GM12878 (cell line): ENCODE data around the gene KCNH5. TPM values are rescaled to one million over a fixed set of nuclear protein-coding genes. Genes with fewer than 3 reads are reported as not detected.

Source experiments
- ATAC-seq: fragments of 200-7000 bp; cut with Tn5 transposase; 3 replicates; pipeline ENCODE4 v1.9.1; 2020; ENCODE audit warnings: mild to moderate bottlenecking, moderate library complexity
- BruUV-seq: library from RNA; stranded (reverse); fragments of 400-500 nt; replicated peaks from 2 replicates; lab custom pipeline; 2021; lab: Mats Ljungman, UMichigan
- CTCF ChIA-PET: fragments of 300-600 bp; sonication (Branson Sonifier 250); formaldehyde crosslinking; extraction: SDS; loops from one replicate; lab custom pipeline; 2021; ENCODE audit warnings: inconsistent platforms; lab: Yijun Ruan, JAX
- POLR2A ChIA-PET: fragments of 350-600 bp; formaldehyde crosslinking; extraction: SDS; loops from one replicate; lab custom pipeline; 2021; ENCODE audit warnings: inconsistent platforms; lab: Charles Lee
- RAD21 ChIA-PET: fragments of 300-600 bp; sonication (Branson Sonifier 250); formaldehyde crosslinking; loops from one replicate; lab custom pipeline; 2023; ENCODE audit warnings: antibody characterized with exemption; ENCODE audit not compliant: unreplicated experiment; lab: Charles Lee
- SMC1A ChIA-PET: fragments of 300-600 bp; sonication (Branson Sonifier 250); formaldehyde crosslinking; loops from one replicate; lab custom pipeline; 2023; ENCODE audit not compliant: unreplicated experiment, uncharacterized antibody; lab: Charles Lee
- DNase-seq: peaks from one replicate; pipeline ENCODE4 v3.0.0-alpha.2; 2011; ENCODE audit warnings: low read depth, low spot score
- FAIRE-seq: peaks from 3 replicates; lab custom pipeline; 2011; peaks lifted over from hg19 to GRCh38; lab: Jason Lieb, UNC
- H2AFZ ChIP-seq: 2 replicates; pipeline ENCODE4 v1.6.0; 2011; ENCODE audit warnings: low read depth, low read length, control low read depth; ENCODE audit not compliant: control insufficient read depth
- H3K27ac ChIP-seq: 2 replicates; pipeline ENCODE4 v1.5.1; 2011; ENCODE audit warnings: control low read depth; ENCODE audit not compliant: control insufficient read depth, insufficient read depth
- H3K27me3 ChIP-seq, 2 experiments: replicated peaks in 1 of 2; 2 replicates each; pipeline versions ENCODE4 v1.6.0 to v1.6.1; 2011; ENCODE audit warnings: low read length in 1 of 2; ENCODE audit not compliant: control insufficient read depth in 2 of 2, insufficient read depth in 2 of 2
- H3K36me3 ChIP-seq, 2 experiments: 2 replicates each; pipeline ENCODE4 v1.5.1; 2011; ENCODE audit warnings: low read length in 1 of 2; ENCODE audit not compliant: control insufficient read depth in 2 of 2, insufficient read depth in 2 of 2
- H3K4me1 ChIP-seq: 2 replicates; pipeline ENCODE4 v1.6.1; 2011; ENCODE audit warnings: mild to moderate bottlenecking, low read length, moderate library complexity, mixed read lengths; ENCODE audit not compliant: control insufficient read depth, insufficient read depth
- H3K4me2 ChIP-seq: 2 replicates; pipeline ENCODE4 v1.6.0; 2011; ENCODE audit warnings: control low read depth; ENCODE audit not compliant: control insufficient read depth, insufficient read depth
- H3K4me3 ChIP-seq: fragments of 200-600 bp; sonication (generic); 2 replicates; pipeline ENCODE4 v1.5.1; 2016
- H3K79me2 ChIP-seq: 2 replicates; pipeline ENCODE4 v1.6.0; 2011; ENCODE audit warnings: low read length; ENCODE audit not compliant: control insufficient read depth, insufficient read depth
- H3K9ac ChIP-seq: 2 replicates; pipeline ENCODE4 v1.8.0; 2011; ENCODE audit warnings: low read length, control low read depth, mixed read lengths; ENCODE audit not compliant: control insufficient read depth, insufficient read depth
- H3K9me3 ChIP-seq: replicated peaks from 3 replicates; pipeline ENCODE4 v1.5.1; 2011; ENCODE audit warnings: mild to moderate bottlenecking, low read length; ENCODE audit not compliant: control insufficient read depth, insufficient read depth
- H4K20me1 ChIP-seq: 2 replicates; pipeline ENCODE4 v1.6.0; 2011; ENCODE audit not compliant: control insufficient read depth, insufficient read depth
- ATF7 ChIP-seq: fragments of 450-650 bp; IDR thresholded peaks from 2 replicates; pipeline ENCODE4 v1.6.1; 2016; ENCODE audit warnings: low read depth, mild to moderate bottlenecking
- CBX3 ChIP-seq: fragments of 200-600 bp; sonication (generic); IDR thresholded peaks from 2 replicates; pipeline ENCODE4 v1.6.1; 2016; ENCODE audit warnings: low read depth, borderline replicate concordance
- CHD1 ChIP-seq: IDR thresholded peaks from 2 replicates; pipeline ENCODE4 v1.6.1; 2012; ENCODE audit warnings: low read depth, low read length, improper control_type of control experiment
- CREB1 ChIP-seq: IDR thresholded peaks from 2 replicates; pipeline ENCODE4 v1.6.1; 2012; ENCODE audit warnings: low read depth, mild to moderate bottlenecking, inconsistent platforms
- CREM ChIP-seq: IDR thresholded peaks from 2 replicates; pipeline ENCODE4 v1.6.1; 2014; ENCODE audit warnings: antibody characterized with exemption, low read depth
- HDAC2 ChIP-seq: fragments of 200-600 bp; sonication (generic); IDR thresholded peaks from 2 replicates; pipeline ENCODE4 v1.6.1; 2017
- MXI1 ChIP-seq: fragments of 150-350 bp; IDR thresholded peaks from 2 replicates; pipeline ENCODE4 v1.6.1; 2011; ENCODE audit warnings: low read depth, mild to moderate bottlenecking, inconsistent platforms, low read length, improper control_type of control experiment
- NFIC ChIP-seq: IDR thresholded peaks from 2 replicates; pipeline ENCODE4 v1.6.1; 2012; ENCODE audit warnings: low read depth, mild to moderate bottlenecking, inconsistent platforms, low read length, moderate library complexity
- RAD51 ChIP-seq: fragments of 450-650 bp; IDR thresholded peaks from 2 replicates; pipeline ENCODE4 v1.6.1; 2016; ENCODE audit warnings: moderate library complexity, mild to moderate bottlenecking, inconsistent platforms
- RB1 ChIP-seq: fragments of 450-650 bp; formaldehyde crosslinking; IDR thresholded peaks from 2 replicates; pipeline ENCODE4 v1.6.1; 2017; ENCODE audit warnings: mild to moderate bottlenecking, borderline replicate concordance
- RBBP5 ChIP-seq: fragments of 200-600 bp; sonication (generic); conservative IDR thresholded peaks from 2 replicates; pipeline ENCODE4 v1.6.1; 2016
- SREBF1 ChIP-seq: IDR thresholded peaks from 2 replicates; pipeline ENCODE4 v1.6.1; 2012; ENCODE audit warnings: mild to moderate bottlenecking, low read length
- TCF7 ChIP-seq: IDR thresholded peaks from 2 replicates; pipeline ENCODE4 v1.6.1; 2014; ENCODE audit warnings: antibody characterized with exemption, borderline replicate concordance
- ZNF207 ChIP-seq: fragments of 450-650 bp; IDR thresholded peaks from 2 replicates; pipeline ENCODE4 v1.6.1; 2014; ENCODE audit warnings: antibody characterized with exemption, mild to moderate bottlenecking, borderline replicate concordance
- WGBS: methylation state at CpG from one replicate; pipeline ENCODE4 v1.1.6; 2016; ENCODE audit warnings: low lambda C conversion rate; ENCODE audit not compliant: insufficient replicate concordance, insufficient coverage; ENCODE audit errors: missing lambda C conversion rate; 5-methylcytosine and 5-hydroxymethylcytosine counted together
- in situ Hi-C: fragments of 300-500 bp; cut with MboI; formaldehyde crosslinking; loops from 9 replicates; pipeline ENCODE4 v1.14.3; 2018; ENCODE audit warnings: mixed read lengths
- intact Hi-C: fragments of 100-400 bp; cut with micrococcal nuclease; formaldehyde crosslinking; loops from one replicate; pipeline ENCODE4 v1.14.2; 2022; ENCODE audit not compliant: unreplicated experiment
- polyA plus RNA-seq, 11 experiments: library from polyadenylated mRNA; depleted of rRNA in 4 of 11; unstranded in 6 of 11; stranded (reverse) in 5 of 11; fragments of >200 nt; fragmentation: Nextera tagmentation in 4 of 11; fragmentation: Illumina TruSeq in 1 of 11; extraction: Ambion mirVana in 4 of 11; extraction: Trizol in 1 of 11; gene quantifications; 1 replicate in 1 of 11; 2 replicates in 10 of 11; pipeline versions ENCODE4 v1.2.1 to v1.2.3, GENCODE V29; 2011 to 2016; ENCODE audit warnings: inconsistent platforms in 2 of 11, missing spikeins in 2 of 11, low read depth in 1 of 11
- total RNA-seq, 4 experiments: library from RNA; depleted of rRNA in 3 of 4; stranded (reverse); fragments of >200 nt in 3 of 4; fragmentation: Illumina TruSeq in 1 of 4; extraction: Trizol in 1 of 4; gene quantifications; 2 replicates each; pipeline versions ENCODE4 v1.2.1 to v1.2.3, GENCODE V29; 2013 to 2021
- TF ChIP-seq, protein P1 (sequence below): IDR thresholded peaks from 2 replicates; pipeline ENCODE4 v1.6.1; 2011; ENCODE audit warnings: borderline replicate concordance, low read depth, mild to moderate bottlenecking, moderate library complexity, mixed read lengths, low read length; ENCODE audit not compliant: insufficient read depth; ENCODE audit errors: extremely low read length
- TF ChIP-seq, protein P2 (sequence below): fragments of 150-350 bp; IDR thresholded peaks from 2 replicates; pipeline ENCODE4 v1.6.1; 2014; ENCODE audit warnings: mild to moderate bottlenecking, low read depth, low read length
- TF ChIP-seq, protein P3 (sequence below): IDR thresholded peaks from 2 replicates; pipeline ENCODE4 v1.6.1; 2012; ENCODE audit warnings: low read depth, low read length, improper control_type of control experiment

Gene KCNH5
- total and polyA plus RNA-seq, 10 of the 15 experiments (the other 5 are each of a cell fraction or from before 2014, with no cell fraction given): under 0.01 to 0.04 (median 0.04) TPM; not detected in 7

DNA sequence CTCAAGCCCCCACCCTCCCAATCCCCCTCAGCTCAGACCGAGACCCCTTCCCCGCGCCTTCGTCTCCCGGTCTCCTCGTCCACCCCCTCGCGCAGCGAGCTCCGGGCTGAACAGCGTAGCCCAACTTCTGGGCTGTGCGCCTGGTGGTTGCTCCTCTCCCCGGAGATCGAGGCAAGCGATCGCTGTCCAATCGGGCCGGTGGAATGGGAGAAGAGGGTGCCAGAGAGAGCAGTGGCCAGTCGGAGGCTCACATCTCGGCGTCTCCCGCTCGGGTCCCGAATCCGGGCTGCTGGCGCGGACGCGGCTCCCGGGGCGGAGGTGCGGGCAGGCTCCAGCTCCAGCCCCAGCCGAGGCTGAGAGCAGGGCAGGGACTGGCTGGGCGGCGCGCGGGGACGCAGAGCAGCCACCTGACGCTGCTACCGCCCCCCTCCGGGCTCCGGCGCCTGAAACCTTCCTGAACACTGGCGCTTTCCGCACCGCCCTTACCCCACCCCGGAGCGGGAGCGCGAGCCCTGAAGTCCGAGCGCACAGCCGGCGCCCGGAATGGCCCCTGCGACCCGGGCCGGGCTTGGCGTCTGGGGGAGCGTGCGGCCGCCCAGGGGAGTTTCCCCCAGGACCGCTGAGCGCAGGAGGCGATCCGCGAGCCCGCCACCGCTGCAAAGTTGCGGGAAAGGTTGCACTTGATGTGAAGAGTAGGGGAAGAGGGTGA lies 508 bp upstream of the KCNH5 start:
- Histone ChIP-seq H3K36me3 (no peaks in the 10 kb centered on the region), H3K27me3 (peaks cover 0 to 5% of the 10 kb centered on the region in 2 experiments; a peak in 3 of 4 replicates), H2AFZ (no peak overlapping the region), H3K27ac (no peak overlapping the region), H3K4me1 (no peaks in the 10 kb centered on the region), H3K9ac (no peak overlapping the region), H3K79me2 (no peaks in the 10 kb centered on the region), H4K20me1 (no peaks in the 10 kb centered on the region), H3K4me3 (no peak overlapping the region), H3K4me2 (no peak overlapping the region), H3K9me3 (no peaks in the 10 kb centered on the region)
- DNase-seq: no peak
- no TSS peak for BruUV-seq
- CTCF ChIA-PET: no interaction called here
- POLR2A ChIA-PET: no interaction called here
- RAD21 ChIA-PET: no interaction called here
- SMC1A ChIA-PET: no interaction called here
- intact Hi-C loops (no loop called here), in situ Hi-C loops (no loop called here)
- ATAC-seq: no peak; the same call in 2 of the 3 replicates
- WGBS: 24% methylated on average over 52 of the region's 70 CpGs
- no peak for FAIRE-seq
- TF ChIP-seq ATF7 (no peak), MXI1 (no peak), RBBP5 (no peak), RAD51 (no peak), ZNF207 (no peak), SREBF1 (no peak), CHD1 (no peak), HDAC2 (no peak), TCF7 (no peak), RB1 (no peak), CREB1 (no peak), NFIC (no peak), CBX3 (no peak), CREM (no peak)
- TF ChIP-seq, protein P1, sequence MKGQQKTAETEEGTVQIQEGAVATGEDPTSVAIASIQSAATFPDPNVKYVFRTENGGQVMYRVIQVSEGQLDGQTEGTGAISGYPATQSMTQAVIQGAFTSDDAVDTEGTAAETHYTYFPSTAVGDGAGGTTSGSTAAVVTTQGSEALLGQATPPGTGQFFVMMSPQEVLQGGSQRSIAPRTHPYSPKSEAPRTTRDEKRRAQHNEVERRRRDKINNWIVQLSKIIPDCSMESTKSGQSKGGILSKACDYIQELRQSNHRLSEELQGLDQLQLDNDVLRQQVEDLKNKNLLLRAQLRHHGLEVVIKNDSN: no peak
- TF ChIP-seq, protein P2, sequence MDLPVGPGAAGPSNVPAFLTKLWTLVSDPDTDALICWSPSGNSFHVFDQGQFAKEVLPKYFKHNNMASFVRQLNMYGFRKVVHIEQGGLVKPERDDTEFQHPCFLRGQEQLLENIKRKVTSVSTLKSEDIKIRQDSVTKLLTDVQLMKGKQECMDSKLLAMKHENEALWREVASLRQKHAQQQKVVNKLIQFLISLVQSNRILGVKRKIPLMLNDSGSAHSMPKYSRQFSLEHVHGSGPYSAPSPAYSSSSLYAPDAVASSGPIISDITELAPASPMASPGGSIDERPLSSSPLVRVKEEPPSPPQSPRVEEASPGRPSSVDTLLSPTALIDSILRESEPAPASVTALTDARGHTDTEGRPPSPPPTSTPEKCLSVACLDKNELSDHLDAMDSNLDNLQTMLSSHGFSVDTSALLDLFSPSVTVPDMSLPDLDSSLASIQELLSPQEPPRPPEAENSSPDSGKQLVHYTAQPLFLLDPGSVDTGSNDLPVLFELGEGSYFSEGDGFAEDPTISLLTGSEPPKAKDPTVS: no peak
- TF ChIP-seq, protein P3, sequence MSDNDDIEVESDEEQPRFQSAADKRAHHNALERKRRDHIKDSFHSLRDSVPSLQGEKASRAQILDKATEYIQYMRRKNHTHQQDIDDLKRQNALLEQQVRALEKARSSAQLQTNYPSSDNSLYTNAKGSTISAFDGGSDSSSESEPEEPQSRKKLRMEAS: no peak
